ENCODE measurements around the gene TMEM156. TPM values are rescaled to one million over a fixed set of nuclear protein-coding genes. Genes with fewer than 3 reads are reported as not detected.

The TMEM156 gene
- total and polyA plus RNA-seq, 4 donors, result 0.58 to 0.70 (median 0.64) TPM

DNA sequence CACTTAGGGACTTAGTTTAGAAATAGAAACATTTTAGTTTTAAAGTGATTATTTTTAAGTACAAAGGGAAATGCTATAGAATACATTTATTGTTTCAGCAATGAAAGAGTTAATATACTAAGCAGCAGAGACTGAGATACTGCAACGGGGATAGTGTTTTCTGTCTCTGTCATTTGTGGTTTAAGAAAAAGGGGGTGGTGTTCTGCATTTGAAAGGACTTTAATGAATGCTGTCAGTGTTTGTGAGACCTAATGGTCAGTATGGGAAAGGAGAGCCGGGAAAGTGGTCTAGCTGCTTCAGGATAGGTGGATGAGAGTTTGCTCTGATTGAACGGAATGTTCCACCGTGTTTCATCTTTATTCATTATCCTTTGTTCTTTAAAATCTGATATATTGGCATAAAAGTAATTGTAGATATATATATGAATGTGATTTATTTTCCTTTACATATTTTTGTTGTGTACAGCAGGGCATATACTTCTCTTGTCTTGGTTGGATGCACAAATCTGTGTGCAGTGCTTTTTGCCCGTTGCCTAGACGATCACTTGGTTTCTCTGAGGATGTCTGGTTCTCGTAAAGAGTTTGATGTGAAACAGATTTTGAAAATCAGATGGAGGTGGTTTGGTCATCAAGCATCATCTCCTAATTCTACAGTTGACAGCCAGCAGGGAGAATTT, 30.0 kb upstream of the TMEM156 start, which contains the start of gene KLHL5 (continued):
- TF ChIP-seq, protein P1, sequence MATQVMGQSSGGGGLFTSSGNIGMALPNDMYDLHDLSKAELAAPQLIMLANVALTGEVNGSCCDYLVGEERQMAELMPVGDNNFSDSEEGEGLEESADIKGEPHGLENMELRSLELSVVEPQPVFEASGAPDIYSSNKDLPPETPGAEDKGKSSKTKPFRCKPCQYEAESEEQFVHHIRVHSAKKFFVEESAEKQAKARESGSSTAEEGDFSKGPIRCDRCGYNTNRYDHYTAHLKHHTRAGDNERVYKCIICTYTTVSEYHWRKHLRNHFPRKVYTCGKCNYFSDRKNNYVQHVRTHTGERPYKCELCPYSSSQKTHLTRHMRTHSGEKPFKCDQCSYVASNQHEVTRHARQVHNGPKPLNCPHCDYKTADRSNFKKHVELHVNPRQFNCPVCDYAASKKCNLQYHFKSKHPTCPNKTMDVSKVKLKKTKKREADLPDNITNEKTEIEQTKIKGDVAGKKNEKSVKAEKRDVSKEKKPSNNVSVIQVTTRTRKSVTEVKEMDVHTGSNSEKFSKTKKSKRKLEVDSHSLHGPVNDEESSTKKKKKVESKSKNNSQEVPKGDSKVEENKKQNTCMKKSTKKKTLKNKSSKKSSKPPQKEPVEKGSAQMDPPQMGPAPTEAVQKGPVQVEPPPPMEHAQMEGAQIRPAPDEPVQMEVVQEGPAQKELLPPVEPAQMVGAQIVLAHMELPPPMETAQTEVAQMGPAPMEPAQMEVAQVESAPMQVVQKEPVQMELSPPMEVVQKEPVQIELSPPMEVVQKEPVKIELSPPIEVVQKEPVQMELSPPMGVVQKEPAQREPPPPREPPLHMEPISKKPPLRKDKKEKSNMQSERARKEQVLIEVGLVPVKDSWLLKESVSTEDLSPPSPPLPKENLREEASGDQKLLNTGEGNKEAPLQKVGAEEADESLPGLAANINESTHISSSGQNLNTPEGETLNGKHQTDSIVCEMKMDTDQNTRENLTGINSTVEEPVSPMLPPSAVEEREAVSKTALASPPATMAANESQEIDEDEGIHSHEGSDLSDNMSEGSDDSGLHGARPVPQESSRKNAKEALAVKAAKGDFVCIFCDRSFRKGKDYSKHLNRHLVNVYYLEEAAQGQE (IDR thresholded peaks at IDR 0.05), result no peak
- no peak for TF ChIP-seq YY1 (IDR thresholded peaks at IDR 0.05)
- TF ChIP-seq, protein P2, sequence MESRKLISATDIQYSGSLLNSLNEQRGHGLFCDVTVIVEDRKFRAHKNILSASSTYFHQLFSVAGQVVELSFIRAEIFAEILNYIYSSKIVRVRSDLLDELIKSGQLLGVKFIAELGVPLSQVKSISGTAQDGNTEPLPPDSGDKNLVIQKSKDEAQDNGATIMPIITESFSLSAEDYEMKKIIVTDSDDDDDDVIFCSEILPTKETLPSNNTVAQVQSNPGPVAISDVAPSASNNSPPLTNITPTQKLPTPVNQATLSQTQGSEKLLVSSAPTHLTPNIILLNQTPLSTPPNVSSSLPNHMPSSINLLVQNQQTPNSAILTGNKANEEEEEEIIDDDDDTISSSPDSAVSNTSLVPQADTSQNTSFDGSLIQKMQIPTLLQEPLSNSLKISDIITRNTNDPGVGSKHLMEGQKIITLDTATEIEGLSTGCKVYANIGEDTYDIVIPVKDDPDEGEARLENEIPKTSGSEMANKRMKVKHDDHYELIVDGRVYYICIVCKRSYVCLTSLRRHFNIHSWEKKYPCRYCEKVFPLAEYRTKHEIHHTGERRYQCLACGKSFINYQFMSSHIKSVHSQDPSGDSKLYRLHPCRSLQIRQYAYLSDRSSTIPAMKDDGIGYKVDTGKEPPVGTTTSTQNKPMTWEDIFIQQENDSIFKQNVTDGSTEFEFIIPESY (IDR thresholded peaks at IDR 0.05), result no peak
- TF ChIP-seq JUND (IDR thresholded peaks at IDR 0.05), result no peak
- no peak for TF ChIP-seq FOXA2 (IDR thresholded peaks at IDR 0.05)
- TF ChIP-seq EGR1 (IDR thresholded peaks at IDR 0.05; ENCODE audit: low read depth in 2 of 2), result no peak
- TF ChIP-seq GABPA (IDR thresholded peaks at IDR 0.05 in 1 of 2, conservative IDR thresholded peaks at IDR 0.05 in 1 of 2), result no peak

DNA sequence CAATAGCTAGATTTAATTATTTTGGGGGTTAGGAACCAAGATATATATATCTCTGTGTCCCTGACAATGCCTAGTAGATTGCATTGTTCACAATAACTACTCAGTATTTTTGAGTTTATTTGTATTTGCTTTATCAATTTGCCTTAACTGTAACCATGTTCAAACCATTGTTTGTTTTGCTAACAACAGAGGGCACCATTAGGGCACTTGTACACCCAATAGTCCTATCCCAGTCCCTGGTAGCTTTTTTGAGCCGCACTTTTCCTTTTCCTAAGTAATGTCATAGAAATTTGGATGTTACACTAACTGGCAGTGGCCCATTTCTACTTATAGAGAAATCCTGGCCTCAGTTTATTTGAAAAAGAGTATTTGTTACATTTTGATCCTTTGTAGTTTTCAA, 29.2 kb upstream of the TMEM156 start:
- Histone ChIP-seq H3K9ac (ENCODE audit: low read depth in 1 of 2, low read length in 2 of 2) (no peak overlapping the region), H3K36me3 (ENCODE audit: control insufficient read depth in 4 of 4, insufficient read depth in 3 of 4, low read depth in 1 of 4, low read length in 3 of 4) (no peaks in the 10 kb centered on the region), H3K4me3 (ENCODE audit: low read depth in 1 of 3, low read length in 3 of 3) (no peak overlapping the region), H3K27me3 (ENCODE audit: control insufficient read depth in 4 of 4, insufficient read depth in 4 of 4, low read length in 3 of 4) (no peaks in the 10 kb centered on the region), H3K9me3 (ENCODE audit: control insufficient read depth in 4 of 4, low read length in 3 of 4) (no peaks in the 10 kb centered on the region), H3K4me1 (ENCODE audit: control insufficient read depth in 4 of 4, insufficient read depth in 4 of 4, low read length in 3 of 4) (peaks cover 1 to 6% (median 3%) of the 10 kb centered on the region in 4 donors), H3K27ac (ENCODE audit: low read depth in 1 of 2, low read length in 2 of 2) (no peak overlapping the region)
- WGBS, result 43% methylated on average over 1 of the region's 1 CpG
- DNase-seq (ENCODE audit: low spot score), result no peak
- TF ChIP-seq RXRA (IDR thresholded peaks at IDR 0.05) (no peak), RAD21 (IDR thresholded peaks at IDR 0.05) (peak; percentile 43 to 44)

DNA sequence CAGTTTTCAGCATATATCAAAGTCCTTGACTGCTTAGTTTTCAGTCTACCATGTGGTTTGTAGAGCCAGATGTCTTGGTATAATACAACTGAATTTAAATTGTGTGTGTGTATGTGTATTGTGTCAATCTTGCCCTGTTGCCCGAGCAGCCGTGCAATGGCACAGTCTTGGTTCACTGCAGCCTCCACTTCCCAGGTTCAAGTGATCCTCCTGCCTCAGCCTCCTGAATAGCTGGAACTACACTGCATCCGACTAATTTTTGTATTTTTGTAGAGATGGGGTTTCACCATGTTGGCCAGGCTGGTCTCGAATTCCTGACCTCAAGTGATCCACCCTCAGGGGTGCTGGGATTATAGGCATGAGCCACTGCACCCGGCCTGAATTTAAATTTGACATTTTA, 23.8 kb upstream of the TMEM156 start:
- TF ChIP-seq, protein P1 (IDR thresholded peaks at IDR 0.05), result no peak
- TF ChIP-seq, protein P3, sequence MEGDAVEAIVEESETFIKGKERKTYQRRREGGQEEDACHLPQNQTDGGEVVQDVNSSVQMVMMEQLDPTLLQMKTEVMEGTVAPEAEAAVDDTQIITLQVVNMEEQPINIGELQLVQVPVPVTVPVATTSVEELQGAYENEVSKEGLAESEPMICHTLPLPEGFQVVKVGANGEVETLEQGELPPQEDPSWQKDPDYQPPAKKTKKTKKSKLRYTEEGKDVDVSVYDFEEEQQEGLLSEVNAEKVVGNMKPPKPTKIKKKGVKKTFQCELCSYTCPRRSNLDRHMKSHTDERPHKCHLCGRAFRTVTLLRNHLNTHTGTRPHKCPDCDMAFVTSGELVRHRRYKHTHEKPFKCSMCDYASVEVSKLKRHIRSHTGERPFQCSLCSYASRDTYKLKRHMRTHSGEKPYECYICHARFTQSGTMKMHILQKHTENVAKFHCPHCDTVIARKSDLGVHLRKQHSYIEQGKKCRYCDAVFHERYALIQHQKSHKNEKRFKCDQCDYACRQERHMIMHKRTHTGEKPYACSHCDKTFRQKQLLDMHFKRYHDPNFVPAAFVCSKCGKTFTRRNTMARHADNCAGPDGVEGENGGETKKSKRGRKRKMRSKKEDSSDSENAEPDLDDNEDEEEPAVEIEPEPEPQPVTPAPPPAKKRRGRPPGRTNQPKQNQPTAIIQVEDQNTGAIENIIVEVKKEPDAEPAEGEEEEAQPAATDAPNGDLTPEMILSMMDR (IDR thresholded peaks at IDR 0.05; ENCODE audit: low read depth, low read length, missing input control), result no peak
- Histone ChIP-seq H3K4me1 (ENCODE audit: control insufficient read depth in 4 of 4, insufficient read depth in 4 of 4, low read length in 3 of 4) (peaks cover 1 to 8% (median 6%) of the 10 kb centered on the region in 4 donors), H3K27me3 (ENCODE audit: control insufficient read depth in 4 of 4, insufficient read depth in 4 of 4, low read length in 3 of 4) (no peaks in the 10 kb centered on the region), H3K9ac (ENCODE audit: low read depth in 1 of 2, low read length in 2 of 2) (no peak overlapping the region), H3K36me3 (ENCODE audit: control insufficient read depth in 4 of 4, insufficient read depth in 3 of 4, low read depth in 1 of 4, low read length in 3 of 4) (no peaks in the 10 kb centered on the region), H3K9me3 (ENCODE audit: control insufficient read depth in 4 of 4, low read length in 3 of 4) (no peaks in the 10 kb centered on the region), H3K4me3 (ENCODE audit: low read depth in 1 of 3, low read length in 3 of 3) (no peak overlapping the region), H3K27ac (ENCODE audit: low read depth in 1 of 2, low read length in 2 of 2) (no peak overlapping the region)
- DNase-seq (ENCODE audit: low spot score), result no peak
- 97% methylated on average over 5 of the region's 5 CpGs for WGBS
